ENCODE measurements around the gene CLSTN3.

DNA sequence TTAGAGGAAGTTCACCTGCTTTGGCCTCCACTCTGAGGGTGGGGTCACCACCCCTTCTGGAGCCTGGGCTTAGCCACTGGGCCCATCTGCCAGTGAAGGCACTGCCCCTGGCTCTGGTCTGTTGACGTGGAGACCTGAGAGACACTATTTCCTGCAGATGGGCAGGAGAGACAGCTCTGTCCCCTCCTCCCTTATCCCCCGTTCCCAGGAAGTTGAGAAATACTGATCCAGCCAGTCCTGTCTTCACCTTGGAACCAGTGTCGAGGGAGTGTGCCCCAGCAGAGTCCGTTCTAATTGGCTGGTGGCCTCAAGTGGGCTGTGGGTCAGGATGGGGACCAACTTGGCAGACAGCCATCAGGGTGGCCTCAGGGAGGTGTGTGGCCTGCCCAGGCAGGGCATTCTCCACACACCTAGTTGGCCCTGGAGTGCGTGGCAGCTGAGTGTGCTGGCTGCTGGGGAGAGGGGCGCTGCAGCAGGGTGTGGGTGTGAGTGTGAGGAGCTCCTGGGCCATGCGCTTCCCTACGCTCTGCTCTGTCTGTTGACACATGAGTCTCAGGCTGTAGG lies 25.4 kb downstream of the CLSTN3 start:
- TF ChIP-seq YY1 (IDR thresholded peaks at IDR 0.05; ENCODE audit: low read depth, low read length) (no peak), EZH2 (IDR thresholded peaks at IDR 0.05; ENCODE audit: low read depth, low read length, severe bottlenecking) (no peak), POU5F1 (IDR thresholded peaks at IDR 0.05; ENCODE audit: low read depth, low read length) (no peak), JUN (IDR thresholded peaks at IDR 0.05; ENCODE audit: low read depth, low read length) (no peak), POLR2A (IDR thresholded peaks at IDR 0.05; ENCODE audit: control extremely low read depth in 1 of 2, low read depth in 2 of 2, low read length in 2 of 2) (no peak), JUND (IDR thresholded peaks at IDR 0.05; ENCODE audit: low read length) (no peak), CBX8 (IDR thresholded peaks at IDR 0.05; ENCODE audit: borderline replicate concordance, low read depth, low read length) (no peak)
- TF ChIP-seq, protein P1, sequence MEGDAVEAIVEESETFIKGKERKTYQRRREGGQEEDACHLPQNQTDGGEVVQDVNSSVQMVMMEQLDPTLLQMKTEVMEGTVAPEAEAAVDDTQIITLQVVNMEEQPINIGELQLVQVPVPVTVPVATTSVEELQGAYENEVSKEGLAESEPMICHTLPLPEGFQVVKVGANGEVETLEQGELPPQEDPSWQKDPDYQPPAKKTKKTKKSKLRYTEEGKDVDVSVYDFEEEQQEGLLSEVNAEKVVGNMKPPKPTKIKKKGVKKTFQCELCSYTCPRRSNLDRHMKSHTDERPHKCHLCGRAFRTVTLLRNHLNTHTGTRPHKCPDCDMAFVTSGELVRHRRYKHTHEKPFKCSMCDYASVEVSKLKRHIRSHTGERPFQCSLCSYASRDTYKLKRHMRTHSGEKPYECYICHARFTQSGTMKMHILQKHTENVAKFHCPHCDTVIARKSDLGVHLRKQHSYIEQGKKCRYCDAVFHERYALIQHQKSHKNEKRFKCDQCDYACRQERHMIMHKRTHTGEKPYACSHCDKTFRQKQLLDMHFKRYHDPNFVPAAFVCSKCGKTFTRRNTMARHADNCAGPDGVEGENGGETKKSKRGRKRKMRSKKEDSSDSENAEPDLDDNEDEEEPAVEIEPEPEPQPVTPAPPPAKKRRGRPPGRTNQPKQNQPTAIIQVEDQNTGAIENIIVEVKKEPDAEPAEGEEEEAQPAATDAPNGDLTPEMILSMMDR (IDR thresholded peaks at IDR 0.05; ENCODE audit: control extremely low read depth in 1 of 3, insufficient read depth in 1 of 3, low read depth in 1 of 3, low read length in 3 of 3), result no peak
- TF ChIP-seq, protein P2, sequence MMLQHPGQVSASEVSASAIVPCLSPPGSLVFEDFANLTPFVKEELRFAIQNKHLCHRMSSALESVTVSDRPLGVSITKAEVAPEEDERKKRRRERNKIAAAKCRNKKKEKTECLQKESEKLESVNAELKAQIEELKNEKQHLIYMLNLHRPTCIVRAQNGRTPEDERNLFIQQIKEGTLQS (IDR thresholded peaks at IDR 0.05; ENCODE audit: insufficient read depth, low read depth, low read length), result no peak
- TF ChIP-seq, protein P3, sequence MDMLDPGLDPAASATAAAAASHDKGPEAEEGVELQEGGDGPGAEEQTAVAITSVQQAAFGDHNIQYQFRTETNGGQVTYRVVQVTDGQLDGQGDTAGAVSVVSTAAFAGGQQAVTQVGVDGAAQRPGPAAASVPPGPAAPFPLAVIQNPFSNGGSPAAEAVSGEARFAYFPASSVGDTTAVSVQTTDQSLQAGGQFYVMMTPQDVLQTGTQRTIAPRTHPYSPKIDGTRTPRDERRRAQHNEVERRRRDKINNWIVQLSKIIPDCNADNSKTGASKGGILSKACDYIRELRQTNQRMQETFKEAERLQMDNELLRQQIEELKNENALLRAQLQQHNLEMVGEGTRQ (IDR thresholded peaks at IDR 0.05; ENCODE audit: low read length), result no peak
